HepG2 (cell line): ENCODE data around the gene PSMB11. TPM values are rescaled to one million over a fixed set of nuclear protein-coding genes. Genes with fewer than 3 reads are reported as not detected.
A peak's percentile ranks its signal among the peaks of the same experiment; 100 is the strongest.

Experiments
- ARNT ChIP-seq: fragments of 450-650 bp; IDR thresholded peaks from 2 replicates; pipeline ENCODE4 v1.6.1; 2017
- ARNT2 ChIP-seq: sonication (generic); formaldehyde crosslinking; IDR thresholded peaks from 2 replicates; pipeline ENCODE4 v1.8.0; 2022; ENCODE audit warnings: mild to moderate bottlenecking, low read depth, missing genetic modification reagents, moderate library complexity
- GATAD2A ChIP-seq: IDR thresholded peaks from 2 replicates; pipeline ENCODE4 v1.6.1; 2016
- HOXA9 ChIP-seq: sonication (generic); formaldehyde crosslinking; IDR thresholded peaks from 2 replicates; pipeline ENCODE4 v1.8.1; 2022; ENCODE audit warnings: missing genetic modification reagents, mild to moderate bottlenecking, moderate library complexity, borderline replicate concordance
- KLF12 ChIP-seq: sonication (generic); formaldehyde crosslinking; IDR thresholded peaks from 2 replicates; pipeline ENCODE4 v1.4.0; 2020; ENCODE audit warnings: missing genetic modification reagents, borderline replicate concordance
- MIER3 ChIP-seq: IDR thresholded peaks from 2 replicates; pipeline ENCODE4 v1.6.1; 2016; ENCODE audit warnings: missing compliant biosample characterization, borderline replicate concordance
- MYNN ChIP-seq: sonication (generic); formaldehyde crosslinking; IDR thresholded peaks from 2 replicates; pipeline ENCODE4 v1.4.0; 2020; ENCODE audit warnings: mild to moderate bottlenecking, low read depth, missing genetic modification reagents
- NFRKB ChIP-seq: fragments of 450-650 bp; IDR thresholded peaks from 2 replicates; pipeline ENCODE4 v1.6.1; 2017
- ONECUT2 ChIP-seq: sonication (generic); formaldehyde crosslinking; IDR thresholded peaks from 2 replicates; pipeline ENCODE4 v1.4.0; 2020; ENCODE audit warnings: missing genetic modification reagents
- PCBP1 ChIP-seq: fragments of 200-400 bp; formaldehyde crosslinking; IDR thresholded peaks from 2 replicates; pipeline ENCODE4 v1.6.1; 2017; ENCODE audit warnings: mild to moderate bottlenecking, low read depth, low read length, borderline replicate concordance
- TBP ChIP-seq: sonication (generic); formaldehyde crosslinking; IDR thresholded peaks from 2 replicates; pipeline ENCODE4 v1.5.0; 2020; ENCODE audit warnings: missing genetic modification reagents
- XBP1 ChIP-seq: sonication (generic); formaldehyde crosslinking; IDR thresholded peaks from 2 replicates; pipeline ENCODE4 v1.5.0; 2020; ENCODE audit warnings: missing genetic modification reagents
- ZBTB1 ChIP-seq: sonication (generic); formaldehyde crosslinking; IDR thresholded peaks from 2 replicates; pipeline ENCODE4 v1.4.0; 2020; ENCODE audit warnings: missing genetic modification reagents, borderline replicate concordance
- ZNF350 ChIP-seq: sonication (generic); formaldehyde crosslinking; IDR thresholded peaks from 2 replicates; pipeline ENCODE4 v1.4.0; 2020; ENCODE audit warnings: mild to moderate bottlenecking, low read depth, missing genetic modification reagents, borderline replicate concordance
- ZNF441 ChIP-seq: sonication (generic); formaldehyde crosslinking; IDR thresholded peaks from 2 replicates; pipeline ENCODE4 v1.7.0; 2021; ENCODE audit warnings: missing genetic modification reagents, borderline replicate concordance
- ZNF572 ChIP-seq: sonication (generic); formaldehyde crosslinking; IDR thresholded peaks from 2 replicates; pipeline ENCODE4 v1.5.1; 2020; ENCODE audit warnings: mild to moderate bottlenecking, missing genetic modification reagents
- ZNF720 ChIP-seq: sonication (generic); formaldehyde crosslinking; IDR thresholded peaks from 2 replicates; pipeline ENCODE4 v1.4.0; 2020; ENCODE audit warnings: missing genetic modification reagents
- ZNF737 ChIP-seq: sonication (generic); formaldehyde crosslinking; IDR thresholded peaks from 2 replicates; pipeline ENCODE4 v1.5.0; 2020; ENCODE audit warnings: missing genetic modification reagents, mild to moderate bottlenecking, borderline replicate concordance
- ZNF775 ChIP-seq: sonication (generic); formaldehyde crosslinking; IDR thresholded peaks from 2 replicates; pipeline ENCODE4 v1.4.0; 2020; ENCODE audit warnings: missing genetic modification reagents, mild to moderate bottlenecking, moderate library complexity, borderline replicate concordance
- ZNF781 ChIP-seq: sonication (generic); formaldehyde crosslinking; IDR thresholded peaks from 2 replicates; pipeline ENCODE4 v1.5.1; 2020; ENCODE audit warnings: borderline replicate concordance, mild to moderate bottlenecking, missing genetic modification reagents; ENCODE audit errors: not compliant biosample characterization
- ZNF782 ChIP-seq: sonication (generic); formaldehyde crosslinking; IDR thresholded peaks from 2 replicates; pipeline ENCODE4 v1.4.0; 2020; ENCODE audit warnings: missing genetic modification reagents, mild to moderate bottlenecking, borderline replicate concordance
- polyA plus RNA-seq, 8 experiments: library from polyadenylated mRNA; depleted of rRNA in 3 of 8; stranded (reverse) in 7 of 8; unstranded in 1 of 8; fragments of >200 nt; fragmentation: Illumina TruSeq in 4 of 8; extraction: Trizol in 4 of 8; gene quantifications; 2 replicates each; pipeline versions ENCODE4 v1.2.1 to v1.2.3, GENCODE V29; 2011 to 2016; ENCODE audit warnings: low read depth in 4 of 8, missing spikeins in 1 of 8, mixed read lengths in 1 of 8; ENCODE audit not compliant: insufficient read depth in 1 of 8
- total RNA-seq, 5 experiments: library from RNA; depleted of rRNA; stranded (reverse); fragments of >200 nt; fragmentation: Illumina TruSeq; extraction: Trizol; gene quantifications; 2 replicates each; pipeline ENCODE4 v1.2.3, GENCODE V29; 2016; ENCODE audit warnings: low read depth in 1 of 5
- TF ChIP-seq, protein P1 (sequence below): IDR thresholded peaks from 2 replicates; pipeline ENCODE4 v1.6.1; 2016; ENCODE audit warnings: control low read depth
- TF ChIP-seq, protein P2 (sequence below): IDR thresholded peaks from 2 replicates; pipeline ENCODE4 v1.6.1; 2016; ENCODE audit warnings: mild to moderate bottlenecking, missing biosample characterization, missing genetic modification reagents
- TF ChIP-seq, protein P3 (sequence below): sonication (generic); formaldehyde crosslinking; IDR thresholded peaks from 2 replicates; pipeline ENCODE4 v1.8.1; 2022; ENCODE audit warnings: low read depth, mild to moderate bottlenecking, missing genetic modification reagents
- TF ChIP-seq, protein P4 (sequence below): sonication (generic); formaldehyde crosslinking; IDR thresholded peaks from 2 replicates; pipeline ENCODE4 v1.9.0; 2021; ENCODE audit warnings: missing genetic modification reagents, mild to moderate bottlenecking, borderline replicate concordance

The PSMB11 gene
- total and polyA plus RNA-seq, 2 of the 13 experiments (the other 11 are each of a cell fraction or from before 2014, with no cell fraction given): not detected

DNA sequence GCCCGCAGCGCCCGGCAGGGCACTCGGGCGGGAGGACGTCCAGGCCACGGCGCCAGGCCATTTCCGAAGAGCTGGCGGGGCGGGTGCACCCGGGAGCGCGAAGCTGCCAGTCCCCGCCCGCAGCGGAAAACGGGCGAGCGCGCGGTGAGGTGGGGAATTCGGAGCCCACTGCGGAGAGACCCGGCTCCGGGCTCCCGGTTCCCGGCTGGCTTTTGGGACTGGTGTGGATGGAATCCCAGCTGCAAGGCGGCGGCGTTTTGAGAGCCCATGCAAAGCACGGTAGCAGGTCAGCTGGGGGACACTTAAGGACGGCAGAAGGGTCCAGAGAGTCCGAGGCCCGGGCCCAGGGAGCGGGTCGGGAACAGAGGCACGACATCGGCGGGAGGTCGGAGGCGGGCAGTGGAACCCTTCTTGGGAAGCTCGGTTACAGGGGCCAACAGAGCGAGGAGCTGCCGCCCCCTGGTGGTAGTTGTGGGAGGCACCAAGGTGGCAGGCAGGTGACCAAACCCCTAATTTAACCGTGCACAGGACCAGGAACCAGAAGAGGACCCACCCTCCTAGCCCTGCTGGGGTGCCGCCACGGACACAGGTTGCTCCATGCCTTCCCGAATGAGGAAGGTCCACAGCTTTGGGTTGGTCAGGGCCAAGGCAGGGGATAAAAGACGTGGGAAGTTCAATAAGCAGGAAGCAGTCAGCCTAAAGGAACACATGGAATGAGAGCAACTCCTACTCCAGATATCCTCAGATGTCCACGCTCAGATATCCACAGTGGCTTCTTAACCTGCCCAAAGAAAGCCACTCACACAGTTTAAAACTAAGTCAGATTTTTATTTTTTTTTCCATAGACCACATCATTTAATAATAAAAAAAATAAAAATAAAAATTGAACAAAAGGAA, 16.0 kb downstream of the PSMB11 start (continued):
- TF ChIP-seq, protein P1, sequence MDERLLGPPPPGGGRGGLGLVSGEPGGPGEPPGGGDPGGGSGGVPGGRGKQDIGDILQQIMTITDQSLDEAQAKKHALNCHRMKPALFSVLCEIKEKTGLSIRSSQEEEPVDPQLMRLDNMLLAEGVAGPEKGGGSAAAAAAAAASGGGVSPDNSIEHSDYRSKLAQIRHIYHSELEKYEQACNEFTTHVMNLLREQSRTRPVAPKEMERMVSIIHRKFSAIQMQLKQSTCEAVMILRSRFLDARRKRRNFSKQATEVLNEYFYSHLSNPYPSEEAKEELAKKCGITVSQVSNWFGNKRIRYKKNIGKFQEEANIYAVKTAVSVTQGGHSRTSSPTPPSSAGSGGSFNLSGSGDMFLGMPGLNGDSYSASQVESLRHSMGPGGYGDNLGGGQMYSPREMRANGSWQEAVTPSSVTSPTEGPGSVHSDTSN (CRISPR knock-in tag): no peak; the same call in 1 of the 2 replicates
- TF ChIP-seq ZNF720 (CRISPR knock-in tag): no peak
- peak; percentile 99 for TF ChIP-seq ZNF572 (CRISPR knock-in tag)
- peak; percentile 95 for TF ChIP-seq ARNT2
- TF ChIP-seq, protein P2, sequence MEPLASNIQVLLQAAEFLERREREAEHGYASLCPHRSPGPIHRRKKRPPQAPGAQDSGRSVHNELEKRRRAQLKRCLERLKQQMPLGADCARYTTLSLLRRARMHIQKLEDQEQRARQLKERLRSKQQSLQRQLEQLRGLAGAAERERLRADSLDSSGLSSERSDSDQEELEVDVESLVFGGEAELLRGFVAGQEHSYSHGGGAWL (CRISPR knock-in tag): peak; percentile 89
- TF ChIP-seq HOXA9 (CRISPR knock-in tag): peak; percentile 86
- no peak for TF ChIP-seq XBP1
- TF ChIP-seq, protein P3, sequence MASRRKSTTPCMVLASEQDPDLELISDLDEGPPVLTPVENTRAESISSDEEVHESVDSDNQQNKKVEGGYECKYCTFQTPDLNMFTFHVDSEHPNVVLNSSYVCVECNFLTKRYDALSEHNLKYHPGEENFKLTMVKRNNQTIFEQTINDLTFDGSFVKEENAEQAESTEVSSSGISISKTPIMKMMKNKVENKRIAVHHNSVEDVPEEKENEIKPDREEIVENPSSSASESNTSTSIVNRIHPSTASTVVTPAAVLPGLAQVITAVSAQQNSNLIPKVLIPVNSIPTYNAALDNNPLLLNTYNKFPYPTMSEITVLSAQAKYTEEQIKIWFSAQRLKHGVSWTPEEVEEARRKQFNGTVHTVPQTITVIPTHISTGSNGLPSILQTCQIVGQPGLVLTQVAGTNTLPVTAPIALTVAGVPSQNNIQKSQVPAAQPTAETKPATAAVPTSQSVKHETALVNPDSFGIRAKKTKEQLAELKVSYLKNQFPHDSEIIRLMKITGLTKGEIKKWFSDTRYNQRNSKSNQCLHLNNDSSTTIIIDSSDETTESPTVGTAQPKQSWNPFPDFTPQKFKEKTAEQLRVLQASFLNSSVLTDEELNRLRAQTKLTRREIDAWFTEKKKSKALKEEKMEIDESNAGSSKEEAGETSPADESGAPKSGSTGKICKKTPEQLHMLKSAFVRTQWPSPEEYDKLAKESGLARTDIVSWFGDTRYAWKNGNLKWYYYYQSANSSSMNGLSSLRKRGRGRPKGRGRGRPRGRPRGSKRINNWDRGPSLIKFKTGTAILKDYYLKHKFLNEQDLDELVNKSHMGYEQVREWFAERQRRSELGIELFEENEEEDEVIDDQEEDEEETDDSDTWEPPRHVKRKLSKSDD (CRISPR knock-in tag): peak; percentile 91
- TF ChIP-seq NFRKB: no peak
- TF ChIP-seq ZNF781 (CRISPR knock-in tag): peak; percentile 84
- TF ChIP-seq ZNF350 (CRISPR knock-in tag): peak; percentile 97
- TF ChIP-seq ZBTB1 (CRISPR knock-in tag): no peak
- no peak for TF ChIP-seq ONECUT2
- TF ChIP-seq TBP (CRISPR knock-in tag): no peak
- TF ChIP-seq GATAD2A (CRISPR knock-in tag): peak; percentile 84
- no peak for TF ChIP-seq ZNF441 (CRISPR knock-in tag)
- no peak for TF ChIP-seq ZNF737 (CRISPR knock-in tag)
- TF ChIP-seq ARNT: no peak
- TF ChIP-seq, protein P4, sequence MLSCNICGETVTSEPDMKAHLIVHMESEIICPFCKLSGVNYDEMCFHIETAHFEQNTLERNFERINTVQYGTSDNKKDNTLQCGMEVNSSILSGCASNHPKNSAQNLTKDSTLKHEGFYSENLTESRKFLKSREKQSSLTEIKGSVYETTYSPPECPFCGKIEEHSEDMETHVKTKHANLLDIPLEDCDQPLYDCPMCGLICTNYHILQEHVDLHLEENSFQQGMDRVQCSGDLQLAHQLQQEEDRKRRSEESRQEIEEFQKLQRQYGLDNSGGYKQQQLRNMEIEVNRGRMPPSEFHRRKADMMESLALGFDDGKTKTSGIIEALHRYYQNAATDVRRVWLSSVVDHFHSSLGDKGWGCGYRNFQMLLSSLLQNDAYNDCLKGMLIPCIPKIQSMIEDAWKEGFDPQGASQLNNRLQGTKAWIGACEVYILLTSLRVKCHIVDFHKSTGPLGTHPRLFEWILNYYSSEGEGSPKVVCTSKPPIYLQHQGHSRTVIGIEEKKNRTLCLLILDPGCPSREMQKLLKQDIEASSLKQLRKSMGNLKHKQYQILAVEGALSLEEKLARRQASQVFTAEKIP (CRISPR knock-in tag): no peak
- TF ChIP-seq ZNF782 (CRISPR knock-in tag): peak; percentile 98
- TF ChIP-seq PCBP1: peak; percentile 70; the same call in 1 of the 2 replicates
- TF ChIP-seq ZNF775: peak; percentile 88
- peak; percentile 92; the same call in 1 of the 2 replicates for TF ChIP-seq MYNN (CRISPR knock-in tag)
- peak; percentile 82 for TF ChIP-seq MIER3 (CRISPR knock-in tag)
- TF ChIP-seq KLF12 (CRISPR knock-in tag): peak; percentile 93
